ENCODE measurements around the gene PGGHG. TPM values are rescaled to one million over a fixed set of nuclear protein-coding genes. Genes with fewer than 3 reads are reported as not detected.
"Not testable (repeated sequence)": the region's sequence is repeated elsewhere in the genome, so short reads cannot be mapped to it uniquely, and the experiment has no call there.

PGGHG gene
- total RNA-seq, 1 donor from 2014 or later = 7.2 TPM

GRCh38 chr11:308740-309665 is 20.1 kb downstream of the PGGHG start:
- DNase-seq; intact Hi-C loops (cut with micrococcal nuclease): not testable (repeated sequence)
- ATAC-seq = peak; percentile 0

DNA sequence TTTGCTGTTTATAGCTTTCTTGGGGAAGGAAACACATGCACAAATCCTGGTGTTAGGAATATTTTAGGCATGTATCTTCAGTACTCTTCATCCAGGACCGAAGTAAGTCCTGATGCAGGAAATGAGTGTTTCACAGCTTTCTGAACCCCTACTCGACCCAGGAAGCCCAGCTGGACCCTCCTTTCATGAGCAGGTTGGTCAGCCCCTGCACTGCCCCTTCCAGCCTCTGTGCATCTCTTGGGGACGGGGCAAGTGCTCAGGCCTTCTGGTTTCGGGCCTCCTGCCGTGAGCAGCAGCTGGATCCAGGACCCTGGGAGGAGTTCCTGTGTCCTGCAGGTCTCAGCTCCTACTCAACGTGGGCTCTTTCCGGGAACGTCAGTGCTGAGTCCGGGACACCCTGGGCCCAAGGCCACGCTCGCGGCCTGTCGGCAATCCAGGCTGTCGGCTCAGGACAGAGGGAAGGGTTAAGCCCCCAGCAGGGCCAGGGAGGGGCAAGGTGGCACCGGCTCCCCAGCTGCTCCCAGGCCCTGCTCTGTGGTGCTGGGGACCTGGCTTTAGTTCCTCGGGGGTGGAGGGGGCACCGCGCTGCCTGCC is 21.1 kb downstream of the PGGHG start:
- intact Hi-C loops (cut with micrococcal nuclease) = not testable (repeated sequence)
- peak; percentile 8 for ATAC-seq

DNA sequence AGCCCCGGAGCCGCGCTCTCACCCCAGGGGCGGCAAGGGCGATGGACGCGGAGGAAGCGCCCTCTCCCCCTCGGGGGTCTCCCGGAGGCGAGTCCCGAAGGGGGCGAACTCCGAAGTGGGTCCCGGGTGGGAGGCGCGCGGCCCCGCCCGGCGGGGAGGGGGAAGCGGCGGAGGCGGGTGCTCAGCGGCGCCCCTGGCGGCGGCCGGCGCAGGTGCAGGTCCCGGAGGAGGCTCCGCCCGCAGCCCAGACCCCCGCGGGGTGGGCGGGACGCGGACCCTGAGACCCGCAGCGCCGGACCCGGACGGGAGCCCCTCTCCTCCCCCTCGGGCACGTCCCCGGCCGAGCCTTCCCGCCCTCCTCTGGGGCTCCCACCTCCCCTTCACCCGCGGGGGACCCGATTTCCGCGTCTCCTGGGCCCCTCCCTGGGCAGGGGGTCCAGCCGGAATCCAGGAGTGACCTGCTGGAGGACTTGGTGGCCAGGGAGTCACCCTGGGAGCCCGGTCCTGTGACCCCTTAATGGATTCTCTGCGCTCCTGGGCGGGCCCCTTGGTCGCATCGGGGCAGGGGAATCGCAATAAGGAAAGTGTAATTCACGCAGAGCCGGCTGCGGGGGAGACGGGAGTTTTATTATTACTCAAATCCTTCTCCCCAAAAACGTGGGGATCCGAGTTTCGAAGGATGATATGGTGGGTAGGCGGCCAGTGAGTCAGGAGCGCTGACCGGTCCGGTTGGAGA is 22.3 kb downstream of the PGGHG start:
- peak; percentile 33 for DNase-seq
- peak; percentile 67 for ATAC-seq
- intact Hi-C loops (cut with micrococcal nuclease) = not testable (repeated sequence)

More for the DNA sequence above, 21.1 kb downstream of the PGGHG start:
- DNase-seq = not testable (repeated sequence)

DNA sequence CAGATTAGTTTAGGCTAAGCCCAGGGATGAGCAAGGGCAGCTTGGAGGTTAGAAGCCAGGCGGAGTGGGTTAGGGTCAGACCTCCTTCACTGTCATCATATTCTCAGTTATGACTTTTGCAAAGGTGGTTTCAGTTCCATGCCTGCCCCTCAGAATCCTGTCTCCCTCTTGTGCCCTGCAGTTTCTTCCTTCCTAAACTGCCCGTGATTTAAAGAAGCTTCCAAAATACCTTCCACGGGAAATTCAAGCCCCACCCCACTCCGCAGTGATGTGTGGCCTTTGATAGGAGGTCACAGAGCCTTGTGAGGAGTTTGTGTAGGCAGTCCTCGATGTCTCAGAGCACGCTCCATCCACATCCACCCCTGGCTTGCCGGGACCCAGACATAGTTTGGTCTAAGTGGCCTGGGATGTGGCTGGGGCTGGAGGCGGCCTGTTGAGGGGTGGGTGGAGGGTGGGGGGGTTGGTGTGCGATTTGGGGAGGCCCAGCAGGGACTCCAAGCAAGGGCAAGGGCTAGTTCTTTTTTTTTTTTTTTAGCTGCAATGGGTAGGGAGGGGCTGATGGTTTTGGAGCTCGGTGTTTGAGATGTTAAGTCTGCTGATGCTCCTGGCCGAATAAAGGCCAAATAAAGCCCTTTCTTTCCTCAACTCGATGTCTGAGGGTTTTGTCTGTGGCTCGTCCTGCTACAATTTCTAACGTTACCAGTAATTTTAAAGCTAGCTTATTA is 23.3 kb downstream of the PGGHG start:
- intact Hi-C loops (cut with micrococcal nuclease) = no loop called here
- ATAC-seq (no peak), DNase-seq (peak; percentile 34)

DNA sequence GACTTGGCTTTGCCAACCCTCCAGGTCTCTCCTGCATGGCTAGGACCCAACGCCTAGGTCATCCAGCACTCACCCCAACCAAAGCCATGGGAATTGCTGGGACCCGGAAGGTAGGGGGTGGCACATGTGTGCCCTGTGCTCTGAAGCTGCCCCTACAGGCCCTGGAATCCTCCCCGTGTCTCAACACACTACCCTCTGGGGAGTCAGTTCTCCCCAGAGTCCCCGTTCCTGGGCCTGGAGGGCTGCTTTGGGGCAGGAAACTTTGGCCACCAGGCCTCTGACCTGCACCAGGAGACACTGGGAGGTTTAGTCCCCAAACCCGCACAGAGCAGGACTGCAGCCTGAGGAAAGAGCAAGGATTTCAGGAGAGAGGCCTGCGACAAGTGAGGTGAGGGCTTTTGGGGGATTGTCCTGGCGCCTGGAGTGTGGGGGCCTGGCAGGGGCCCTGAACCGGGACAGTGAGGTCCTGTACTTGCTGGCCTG is 24.4 kb downstream of the PGGHG start:
- DNase-seq (peak; percentile 27), ATAC-seq (no peak)
- intact Hi-C loops (cut with micrococcal nuclease) = no loop called here

DNA sequence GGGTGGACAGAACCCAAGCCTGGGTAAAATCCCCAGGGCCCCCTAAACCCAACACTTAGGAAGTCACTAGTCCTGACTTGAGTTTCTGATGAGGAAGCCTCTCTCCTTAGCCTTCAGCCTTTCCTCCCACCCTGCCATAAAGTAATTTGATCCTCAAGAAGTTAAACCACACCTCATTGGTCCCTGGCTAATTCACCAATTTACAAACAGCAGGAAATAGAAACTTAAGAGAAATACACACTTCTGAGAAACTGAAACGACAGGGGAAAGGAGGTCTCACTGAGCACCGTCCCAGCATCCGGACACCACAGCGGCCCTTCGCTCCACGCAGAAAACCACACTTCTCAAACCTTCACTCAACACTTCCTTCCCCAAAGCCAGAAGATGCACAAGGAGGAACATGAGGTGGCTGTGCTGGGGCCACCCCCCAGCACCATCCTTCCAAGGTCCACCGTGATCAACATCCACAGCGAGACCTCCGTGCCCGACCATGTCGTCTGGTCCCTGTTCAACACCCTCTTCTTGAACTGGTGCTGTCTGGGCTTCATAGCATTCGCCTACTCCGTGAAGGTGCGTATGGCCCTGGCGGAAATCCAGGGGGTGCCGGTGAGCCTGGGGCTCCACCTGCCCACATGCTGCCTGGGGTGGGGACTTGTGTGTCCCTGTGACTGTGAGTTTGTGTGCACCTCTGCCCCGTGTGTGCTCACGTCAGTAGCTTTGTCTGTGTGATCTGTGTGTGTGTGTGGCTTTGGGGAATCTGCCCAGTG is 25.0 kb downstream of the PGGHG start, which contains the start of gene IFITM1:
Gene IFITM1 (plus strand): TSS at position 254 of the 767 bp plus-strand sequence. CDS start 131 bp downstream, at position 385.
- DNase-seq (peak; percentile 42), ATAC-seq (peak; percentile 29)
- intact Hi-C loops (cut with micrococcal nuclease) = no loop called here

DNA sequence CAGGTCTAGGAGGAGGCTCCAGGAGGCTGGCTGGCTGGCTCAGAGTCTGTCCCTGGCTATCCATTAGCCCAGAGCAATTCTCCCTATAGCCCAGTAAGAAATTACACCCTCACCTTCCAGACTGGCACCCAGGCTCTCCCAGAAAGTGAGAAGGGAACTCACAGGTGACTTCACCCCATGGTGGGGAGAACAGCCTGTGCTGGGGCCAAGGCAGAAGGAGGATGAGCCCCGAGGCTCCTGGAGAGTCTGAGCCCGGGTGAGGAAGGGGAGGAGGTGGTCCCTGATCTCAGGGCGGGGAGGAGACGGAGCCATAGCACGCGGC is 25.6 kb downstream of the PGGHG start:
- DNase-seq = peak; percentile 19
- ATAC-seq; intact Hi-C loops (cut with micrococcal nuclease): not testable (repeated sequence)

DNA sequence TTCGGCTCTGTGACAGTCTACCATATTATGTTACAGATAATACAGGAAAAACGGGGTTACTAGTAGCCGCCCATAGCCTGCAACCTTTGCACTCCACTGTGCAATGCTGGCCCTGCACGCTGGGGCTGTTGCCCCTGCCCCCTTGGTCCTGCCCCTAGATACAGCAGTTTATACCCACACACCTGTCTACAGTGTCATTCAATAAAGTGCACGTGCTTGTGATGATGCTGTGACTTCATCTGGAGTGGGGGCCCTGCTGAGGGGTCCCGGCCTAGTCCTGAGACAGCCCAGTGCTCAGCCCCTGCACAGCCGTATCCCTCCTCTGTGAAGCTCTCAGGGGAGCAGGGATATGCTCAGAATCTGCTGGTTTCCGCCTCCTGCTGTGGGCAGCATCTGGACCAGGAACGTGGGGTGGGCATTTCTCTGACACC is 26.1 kb downstream of the PGGHG start:
- ATAC-seq (no peak), DNase-seq (peak; percentile 26)
- intact Hi-C loops (cut with micrococcal nuclease) = no loop called here

DNA sequence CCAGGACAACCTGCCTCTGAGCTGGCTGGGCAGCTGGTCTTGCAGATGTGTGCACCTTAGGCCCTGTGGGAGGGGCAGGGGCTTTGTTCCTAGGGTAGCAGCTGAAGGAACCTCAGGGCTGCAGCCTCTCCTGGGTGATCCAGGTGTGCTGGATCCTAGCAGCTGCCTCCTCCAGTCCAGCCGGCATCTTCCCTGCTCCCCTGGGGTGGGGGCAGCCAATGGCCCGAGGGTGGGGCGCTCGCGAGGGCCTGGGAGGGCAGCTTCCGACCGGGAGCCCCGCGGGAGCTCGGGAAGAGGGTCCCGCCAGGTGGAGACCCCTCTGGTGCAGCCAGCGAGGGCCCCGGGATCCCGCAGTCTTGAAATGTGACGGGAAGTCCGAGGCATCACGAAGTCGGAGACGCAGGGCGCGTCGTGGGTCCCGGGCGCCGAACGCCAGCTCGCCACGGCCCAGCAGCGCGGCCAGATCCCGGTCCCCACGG is 26.6 kb downstream of the PGGHG start:
- intact Hi-C loops (cut with micrococcal nuclease) = no loop called here
- DNase-seq = no peak

GRCh38 chr11:316031-316701 is 27.2 kb downstream of the PGGHG start:
- peak; percentile 64 for DNase-seq
- intact Hi-C loops (cut with micrococcal nuclease) = no loop called here
- ATAC-seq = no peak

More for the DNA sequence above, 26.6 kb downstream of the PGGHG start:
- no peak for ATAC-seq

DNA sequence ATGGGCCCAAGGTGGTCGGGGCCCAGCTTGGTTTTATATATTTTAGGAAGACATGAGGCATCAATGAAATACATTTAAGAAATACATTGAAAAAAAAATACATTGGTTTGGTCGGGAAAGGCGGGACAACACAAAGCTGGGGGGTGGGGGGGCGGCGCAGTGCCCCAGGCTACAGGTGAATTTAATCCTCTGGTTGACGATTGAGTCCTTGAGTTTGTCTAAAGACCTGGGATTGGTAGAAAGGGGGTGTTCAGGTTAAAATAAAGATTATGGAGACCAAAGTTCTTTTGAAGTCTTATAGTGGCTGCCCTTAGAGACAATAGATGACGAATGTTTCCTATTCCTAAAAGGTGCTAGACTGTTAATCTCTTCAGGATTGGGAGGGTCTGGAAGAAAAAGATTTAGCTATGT is 28.0 kb downstream of the PGGHG start:
- DNase-seq = no peak
- intact Hi-C loops (cut with micrococcal nuclease) = no loop called here
- ATAC-seq = no peak

DNA sequence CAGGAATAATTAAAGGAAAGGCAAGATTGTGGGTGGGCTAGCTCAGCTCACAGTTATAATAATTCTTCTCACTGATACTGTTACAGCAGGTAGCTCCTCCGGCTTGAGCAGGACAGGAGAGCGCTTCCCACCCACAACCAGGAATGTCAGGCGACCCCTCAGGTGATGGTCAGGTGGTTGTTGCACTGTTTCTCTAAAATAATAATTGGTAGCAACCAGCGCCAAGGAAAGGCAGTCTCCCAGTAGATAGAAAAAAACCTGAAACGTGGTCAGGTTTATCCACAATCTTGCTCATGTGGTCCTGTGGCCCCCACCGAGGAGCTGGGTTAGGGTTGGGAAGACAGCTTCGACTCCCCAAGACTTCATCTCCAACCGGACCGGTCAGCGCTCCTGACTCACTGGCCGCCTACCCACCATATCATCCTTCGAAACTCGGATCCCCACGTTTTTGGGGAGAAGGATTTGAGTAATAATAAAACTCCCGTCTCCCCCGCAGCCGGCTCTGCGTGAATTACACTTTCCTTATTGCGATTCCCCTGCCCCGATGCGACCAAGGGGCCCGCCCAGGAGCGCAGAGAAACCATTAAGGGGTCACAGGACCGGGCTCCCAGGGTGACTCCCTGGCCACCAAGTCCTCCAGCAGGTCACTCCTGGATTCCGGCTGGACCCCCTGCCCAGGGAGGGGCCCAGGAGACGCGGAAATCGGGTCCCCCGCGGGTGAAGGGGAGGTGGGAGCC is 28.9 kb downstream of the PGGHG start:
- DNase-seq = peak; percentile 25
- intact Hi-C loops (cut with micrococcal nuclease); ATAC-seq: not testable (repeated sequence)

DNA sequence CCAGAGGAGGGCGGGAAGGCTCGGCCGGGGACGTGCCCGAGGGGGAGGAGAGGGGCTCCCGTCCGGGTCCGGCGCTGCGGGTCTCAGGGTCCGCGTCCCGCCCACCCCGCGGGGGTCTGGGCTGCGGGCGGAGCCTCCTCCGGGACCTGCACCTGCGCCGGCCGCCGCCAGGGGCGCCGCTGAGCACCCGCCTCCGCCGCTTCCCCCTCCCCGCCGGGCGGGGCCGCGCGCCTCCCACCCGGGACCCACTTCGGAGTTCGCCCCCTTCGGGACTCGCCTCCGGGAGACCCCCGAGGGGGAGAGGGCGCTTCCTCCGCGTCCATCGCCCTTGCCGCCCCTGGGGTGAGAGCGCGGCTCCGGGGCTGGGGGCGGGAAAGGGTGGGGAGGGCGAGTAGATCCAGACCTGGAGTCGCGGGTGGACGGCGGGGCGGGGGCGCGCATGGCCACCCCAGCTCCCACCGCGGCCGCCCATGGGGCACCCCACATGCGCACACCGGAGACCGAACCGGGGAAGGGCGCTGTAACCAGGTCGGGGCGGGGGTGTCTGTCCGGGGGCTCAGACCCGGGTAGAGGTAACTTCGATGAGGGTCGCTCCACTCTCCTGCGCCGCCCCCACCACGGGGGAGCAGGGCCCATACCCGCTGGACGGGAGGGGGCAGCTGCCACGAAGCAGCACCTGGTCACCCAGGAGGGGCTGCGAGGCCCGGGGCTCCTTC is 29.6 kb downstream of the PGGHG start:
- DNase-seq = peak; percentile 32
- intact Hi-C loops (cut with micrococcal nuclease) = not testable (repeated sequence)
- ATAC-seq = peak; percentile 68

DNA sequence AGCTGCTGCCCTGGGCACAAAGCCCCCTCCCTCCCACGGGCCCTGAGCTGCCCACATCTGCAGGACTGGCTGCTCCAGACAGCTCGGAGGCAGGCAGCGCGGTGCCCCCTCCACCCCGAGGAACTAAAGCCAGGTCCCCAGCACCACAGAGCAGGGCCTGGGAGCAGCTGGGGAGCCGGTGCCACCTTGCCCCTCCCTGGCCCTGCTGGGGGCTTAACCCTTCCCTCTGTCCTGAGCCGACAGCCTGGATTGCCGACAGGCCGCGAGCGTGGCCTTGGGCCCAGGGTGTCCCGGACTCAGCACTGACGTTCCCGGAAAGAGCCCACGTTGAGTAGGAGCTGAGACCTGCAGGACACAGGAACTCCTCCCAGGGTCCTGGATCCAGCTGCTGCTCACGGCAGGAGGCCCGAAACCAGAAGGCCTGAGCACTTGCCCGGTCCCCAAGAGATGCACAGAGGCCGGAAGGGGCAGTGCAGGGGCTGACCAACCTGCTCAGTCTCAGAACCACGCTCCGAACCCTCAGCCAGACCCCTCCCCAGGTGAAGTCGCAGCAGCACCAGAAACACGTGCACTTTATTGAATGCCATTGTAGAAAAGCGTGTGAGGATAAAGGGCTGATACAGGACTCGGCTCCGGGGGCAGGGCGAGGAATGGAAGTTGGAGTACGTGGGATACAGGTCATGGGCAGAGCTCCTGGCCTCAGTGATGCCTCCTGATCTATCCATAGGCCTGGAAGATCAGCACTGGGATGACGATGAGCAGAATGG is 30.4 kb downstream of the PGGHG start:
- DNase-seq (peak; percentile 51), ATAC-seq (peak; percentile 37)
- intact Hi-C loops (cut with micrococcal nuclease) = not testable (repeated sequence)

GRCh38 chr11:319888-320273 is 31.0 kb downstream of the PGGHG start:
- DNase-seq (peak; percentile 32), ATAC-seq (peak; percentile 14)
- intact Hi-C loops (cut with micrococcal nuclease) = not testable (repeated sequence)
